HEK293T (cell line): ENCODE data around the gene HOXB13.

ENCODE experiments used
- ARNT ChIP-seq: fragments of 450-650 bp; IDR thresholded peaks from 2 replicates; pipeline ENCODE4 v1.6.1; 2017; ENCODE audit warnings: mild to moderate bottlenecking
- BHLHE40 ChIP-seq: fragments of 450-650 bp; IDR thresholded peaks from 2 replicates; pipeline ENCODE4 v1.6.1; 2016; ENCODE audit warnings: mild to moderate bottlenecking, moderate library complexity, borderline replicate concordance
- CTBP1 ChIP-seq: fragments of 450-650 bp; IDR thresholded peaks from 2 replicates; pipeline ENCODE4 v1.6.1; 2016; ENCODE audit warnings: borderline replicate concordance
- ELF4 ChIP-seq: fragments of 450-650 bp; IDR thresholded peaks from 2 replicates; pipeline ENCODE4 v1.6.1; 2017; ENCODE audit warnings: antibody characterized with exemption
- HDGF ChIP-seq: fragments of 450-650 bp; IDR thresholded peaks from 2 replicates; pipeline ENCODE4 v1.6.1; 2017; ENCODE audit warnings: antibody characterized with exemption, borderline replicate concordance
- LEF1 ChIP-seq: fragments of 450-650 bp; IDR thresholded peaks from 2 replicates; pipeline ENCODE4 v1.6.1; 2017; ENCODE audit warnings: mild to moderate bottlenecking, borderline replicate concordance
- PKNOX1 ChIP-seq: fragments of 450-650 bp; IDR thresholded peaks from 2 replicates; pipeline ENCODE4 v1.6.1; 2016
- SP1 ChIP-seq: fragments of 450-650 bp; IDR thresholded peaks from 2 replicates; pipeline ENCODE4 v1.6.1; 2017
- SUZ12 ChIP-seq: fragments of 450-650 bp; IDR thresholded peaks from 2 replicates; pipeline ENCODE4 v1.6.1; 2016; ENCODE audit warnings: mild to moderate bottlenecking

GRCh38 chr17:48717367-48718226, 11.0 kb downstream of the HOXB13 start:
- TF ChIP-seq ELF4: no peak
- no peak for TF ChIP-seq SP1
- TF ChIP-seq LEF1: no peak
- no peak for TF ChIP-seq BHLHE40
- TF ChIP-seq SUZ12: no peak
- TF ChIP-seq CTBP1: no peak
- TF ChIP-seq PKNOX1: no peak
- no peak for TF ChIP-seq ARNT
- TF ChIP-seq HDGF: no peak
